ENCODE data around the gene GP2. TPM values are rescaled to one million over a fixed set of nuclear protein-coding genes. Genes with fewer than 3 reads are reported as not detected.

GP2 gene
- total RNA-seq, 4 donors from 2014 or later: 0.31 TPM; not detected in 3

DNA sequence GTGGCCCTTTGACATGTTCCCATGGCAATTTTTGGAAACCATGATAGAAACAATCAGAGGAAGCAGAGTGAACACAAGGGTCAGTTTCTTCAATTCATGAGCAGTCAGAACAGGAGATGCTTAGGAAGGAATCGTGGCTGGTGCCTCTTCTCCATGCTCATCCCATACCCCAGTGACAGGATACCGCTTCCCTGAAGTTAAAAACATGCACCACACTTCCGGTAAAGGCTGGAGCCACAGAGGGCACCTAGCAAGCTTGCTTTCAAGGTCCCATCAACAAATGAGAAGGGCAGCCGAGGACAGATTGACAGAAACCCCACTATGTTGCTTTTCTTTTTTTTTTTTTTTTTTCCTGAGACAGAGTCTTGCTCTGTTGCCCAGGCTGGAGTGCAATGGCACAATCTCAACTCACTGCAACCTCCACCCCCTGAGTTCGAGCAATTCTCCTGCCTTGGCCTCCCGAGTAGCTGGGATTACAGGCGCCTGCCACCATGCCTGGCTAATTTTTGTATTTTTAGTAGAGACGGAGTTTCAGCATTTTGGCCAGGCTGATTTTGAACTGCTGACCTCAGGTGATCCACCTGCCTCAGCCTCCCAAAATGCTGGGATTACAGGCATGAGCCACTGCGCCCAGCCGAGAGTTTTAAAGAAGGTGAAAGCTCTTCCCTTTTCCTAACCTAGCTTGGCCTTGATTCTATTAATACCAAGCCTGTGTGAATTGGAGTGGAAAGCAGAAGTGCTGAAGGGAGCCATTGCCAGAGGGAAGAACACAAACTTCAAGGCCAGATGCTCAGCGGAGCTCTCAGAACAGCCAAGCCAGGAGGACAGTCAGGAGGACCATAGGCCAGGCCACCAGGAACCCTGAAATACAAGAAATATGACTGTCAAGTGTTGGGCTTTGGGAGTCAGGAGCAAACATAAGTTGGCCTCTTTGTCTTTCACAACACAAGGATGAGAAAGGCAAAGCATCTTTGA is 16.6 kb downstream of the GP2 start:
- H3K27ac ChIP-seq: no peak overlapping the region
- 83% methylated on average over 11 of the region's 11 CpGs for WGBS
- H3K9me3 ChIP-seq: no peaks in the 10 kb centered on the region
- TF ChIP-seq POLR2AphosphoS5 (IDR thresholded peaks at IDR 0.05) (no peak), EP300 (IDR thresholded peaks at IDR 0.05) (no peak), POLR2A (IDR thresholded peaks at IDR 0.05) (no peak), CTCF (IDR thresholded peaks at IDR 0.05) (no peak)
- H3K4me1 ChIP-seq: no peaks in the 10 kb centered on the region
- H3K4me3 ChIP-seq: no peak overlapping the region
- DNase-seq (ENCODE audit: low spot score in 2 of 2): no peak
- H3K27me3 ChIP-seq: no peaks in the 10 kb centered on the region
- no peaks in the 10 kb centered on the region for H3K36me3 ChIP-seq

DNA sequence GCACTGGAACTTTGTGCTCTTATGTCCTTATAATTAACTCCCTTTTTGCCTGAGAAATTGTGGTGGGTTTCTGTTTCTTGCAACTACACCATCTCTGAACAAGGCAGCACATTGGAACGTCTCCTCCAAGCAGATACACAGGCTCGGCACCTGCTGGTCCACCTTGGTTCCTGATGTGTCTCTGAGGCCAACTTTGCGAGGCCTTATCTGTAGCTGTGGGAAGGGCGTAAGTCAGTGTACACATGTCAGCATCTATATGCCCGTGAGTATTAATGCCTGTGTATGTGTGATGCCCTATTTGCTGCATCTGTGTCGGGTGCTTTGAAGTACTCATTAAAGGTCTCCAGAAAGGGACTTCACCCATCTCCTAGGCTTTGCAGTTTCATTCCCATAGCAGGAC is 17.5 kb downstream of the GP2 start:
- Histone ChIP-seq H3K4me1 (no peaks in the 10 kb centered on the region), H3K27me3 (no peaks in the 10 kb centered on the region), H3K27ac (no peak overlapping the region), H3K4me3 (no peak overlapping the region), H3K36me3 (no peaks in the 10 kb centered on the region), H3K9me3 (no peaks in the 10 kb centered on the region)
- WGBS: 94% methylated on average over 6 of the region's 6 CpGs
- no peak for DNase-seq (ENCODE audit: low spot score in 2 of 2)
- TF ChIP-seq POLR2A (IDR thresholded peaks at IDR 0.05): no peak
- TF ChIP-seq POLR2AphosphoS5 (IDR thresholded peaks at IDR 0.05): no peak

DNA sequence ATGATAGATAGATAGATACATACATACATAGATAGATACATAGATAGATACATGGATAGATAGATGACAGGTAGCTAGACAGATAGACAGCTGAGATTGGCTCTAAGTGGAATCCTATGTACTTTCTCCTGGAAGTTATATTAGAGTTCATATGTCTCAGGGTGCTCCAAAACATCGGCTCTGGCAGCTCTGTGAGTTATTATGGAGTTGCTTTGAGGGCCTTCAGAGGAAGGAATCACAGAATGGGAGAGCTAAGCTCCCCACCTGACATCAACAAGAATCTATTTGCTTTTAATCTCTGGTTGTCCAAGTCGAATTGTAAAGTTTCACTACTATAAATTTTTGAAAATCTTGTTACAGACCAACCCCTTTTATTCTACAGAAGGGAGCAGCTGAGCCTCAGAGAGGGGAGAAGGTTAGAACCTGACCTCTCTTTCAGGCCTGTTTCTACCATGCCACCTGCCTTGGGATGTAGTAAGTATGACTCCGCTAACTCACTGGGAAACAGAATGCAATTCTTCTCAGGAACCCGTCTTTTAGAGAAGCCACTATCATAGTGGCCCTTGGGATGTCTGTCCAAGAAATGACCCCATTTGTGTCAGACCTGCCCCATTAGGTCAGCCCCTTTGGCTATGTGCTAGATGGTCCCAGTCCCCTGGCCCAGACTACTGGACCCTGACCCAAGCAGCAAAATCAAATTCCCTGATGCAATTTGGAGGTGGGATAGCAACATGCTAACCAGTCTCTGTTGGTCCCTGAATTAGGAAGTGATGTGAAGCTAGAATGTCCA is 18.3 kb downstream of the GP2 start:
- WGBS: 75% methylated on average over 4 of the region's 4 CpGs
- H3K36me3 ChIP-seq: no peaks in the 10 kb centered on the region
- no peaks in the 10 kb centered on the region for H3K27me3 ChIP-seq
- H3K9me3 ChIP-seq: no peaks in the 10 kb centered on the region
- TF ChIP-seq CTCF (IDR thresholded peaks at IDR 0.05): no peak
- H3K4me1 ChIP-seq: no peaks in the 10 kb centered on the region
- DNase-seq (ENCODE audit: low spot score in 2 of 2): no peak
- no peak overlapping the region for H3K4me3 ChIP-seq
- H3K27ac ChIP-seq: no peak overlapping the region

DNA sequence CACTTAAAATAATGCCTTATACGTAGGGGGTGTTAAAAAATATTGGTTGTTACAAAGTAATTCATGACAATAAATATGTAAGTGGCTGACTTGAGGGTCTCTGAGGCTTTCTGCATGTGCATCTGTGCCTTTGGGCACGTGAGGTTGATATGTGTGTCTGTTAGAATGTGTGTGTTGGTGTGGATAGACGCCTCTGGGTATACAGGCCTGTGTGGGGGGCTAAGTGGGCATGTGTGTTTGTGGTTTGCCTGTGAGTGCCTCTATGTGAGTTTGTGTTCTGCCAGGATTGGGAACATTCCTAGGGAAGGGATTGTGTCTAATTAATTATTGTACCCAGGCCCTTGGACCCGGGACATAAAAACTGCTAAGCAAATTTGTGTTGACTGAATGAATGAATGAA is 19.0 kb downstream of the GP2 start:
- no peak for TF ChIP-seq POLR2A (IDR thresholded peaks at IDR 0.05)
- TF ChIP-seq POLR2AphosphoS5 (IDR thresholded peaks at IDR 0.05): no peak
- TF ChIP-seq CTCF (IDR thresholded peaks at IDR 0.05): no peak
- TF ChIP-seq EP300 (IDR thresholded peaks at IDR 0.05): no peak
- no peaks in the 10 kb centered on the region for H3K4me1 ChIP-seq
- H3K27me3 ChIP-seq: no peaks in the 10 kb centered on the region
- H3K9me3 ChIP-seq: no peaks in the 10 kb centered on the region
- H3K36me3 ChIP-seq: no peaks in the 10 kb centered on the region
- WGBS: 81% methylated on average over 4 of the region's 4 CpGs
- no peak for DNase-seq (ENCODE audit: low spot score in 2 of 2)
- H3K27ac ChIP-seq: no peak overlapping the region
- H3K4me3 ChIP-seq: no peak overlapping the region

DNA sequence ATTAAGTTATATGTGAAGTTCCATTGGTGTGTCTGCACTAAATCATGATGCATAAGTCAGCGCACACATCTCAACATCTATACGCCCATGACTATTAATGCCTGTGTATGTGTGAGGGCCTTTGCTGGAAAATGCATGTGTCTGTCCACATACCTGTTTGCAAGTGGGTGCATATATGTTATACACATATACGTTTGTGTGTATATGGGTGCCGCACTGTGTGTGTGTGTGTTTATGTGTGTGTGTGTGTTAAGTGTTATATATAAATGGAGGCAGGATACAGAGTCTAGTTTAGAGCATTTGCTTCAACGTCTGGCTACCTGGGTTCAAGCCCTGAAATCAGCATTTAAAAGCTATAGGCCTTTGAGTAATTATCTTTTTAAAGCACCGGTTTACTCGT is 19.5 kb downstream of the GP2 start:
- H3K27ac ChIP-seq: no peak overlapping the region
- H3K36me3 ChIP-seq: no peaks in the 10 kb centered on the region
- H3K9me3 ChIP-seq: no peaks in the 10 kb centered on the region
- H3K4me1 ChIP-seq: no peaks in the 10 kb centered on the region
- H3K27me3 ChIP-seq: no peaks in the 10 kb centered on the region
- 93% methylated on average over 7 of the region's 7 CpGs for WGBS
- TF ChIP-seq POLR2AphosphoS5 (IDR thresholded peaks at IDR 0.05) (no peak), POLR2A (IDR thresholded peaks at IDR 0.05) (no peak), EP300 (IDR thresholded peaks at IDR 0.05) (no peak), CTCF (IDR thresholded peaks at IDR 0.05) (no peak)
- no peak for DNase-seq (ENCODE audit: low spot score in 2 of 2)
- H3K4me3 ChIP-seq: no peak overlapping the region
